HPDE6-E6E7 (cell line): Measurements from ENCODE around the gene ST3GAL4.
"Not testable (repeated sequence)": the region's sequence is repeated elsewhere in the genome, so short reads cannot be mapped to it uniquely, and the experiment has no call there.

Source experiments
- DNase-seq: peaks from one replicate; pipeline ENCODE4 v3.0.0; 2011; ENCODE audit warnings: missing footprints; ENCODE audit errors: extremely low spot score

ST3GAL4 gene

DNA sequence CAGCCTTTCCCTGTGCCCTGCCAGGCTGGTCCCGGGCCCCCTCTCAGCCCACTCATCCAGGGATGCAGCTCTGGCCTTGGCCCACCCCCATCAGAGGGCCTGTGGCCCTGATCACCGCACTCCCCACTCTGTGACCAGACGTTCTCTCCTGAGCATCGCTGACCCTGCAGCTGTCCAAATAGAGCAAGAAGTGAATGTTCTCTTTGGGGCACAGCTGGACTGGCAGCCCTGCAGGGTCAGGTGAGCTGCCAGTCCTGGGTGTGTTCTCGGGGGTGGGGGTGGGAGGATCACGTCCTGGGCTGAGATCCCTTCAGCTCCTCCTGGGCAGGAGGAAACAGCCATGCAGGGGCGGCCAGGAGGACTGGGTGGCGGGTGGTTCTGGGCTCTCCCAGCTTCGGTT, 9.2 kb downstream of the ST3GAL4 start:
- DNase-seq, result not testable (repeated sequence)

DNA sequence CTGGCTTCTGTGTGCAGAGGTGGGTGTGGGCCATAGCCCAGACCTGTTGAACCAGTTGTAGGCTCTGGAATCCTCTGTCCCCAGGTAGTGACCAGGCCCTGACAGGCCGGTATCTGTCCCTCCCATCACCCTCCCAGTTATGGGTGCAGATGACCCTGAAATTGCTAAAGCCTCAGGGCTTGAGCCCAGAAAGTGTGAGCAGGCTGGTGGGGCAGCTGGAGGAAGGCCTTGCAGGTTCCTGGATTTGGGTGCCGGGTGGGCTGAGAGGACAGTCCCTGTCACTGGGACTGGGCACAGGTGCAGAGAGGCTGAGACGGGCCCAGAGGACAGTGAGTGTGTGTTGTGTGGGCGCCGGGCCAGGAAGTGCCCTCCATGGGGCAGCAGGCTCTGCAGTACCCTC, 10.0 kb downstream of the ST3GAL4 start:
- DNase-seq, result not testable (repeated sequence)

DNA sequence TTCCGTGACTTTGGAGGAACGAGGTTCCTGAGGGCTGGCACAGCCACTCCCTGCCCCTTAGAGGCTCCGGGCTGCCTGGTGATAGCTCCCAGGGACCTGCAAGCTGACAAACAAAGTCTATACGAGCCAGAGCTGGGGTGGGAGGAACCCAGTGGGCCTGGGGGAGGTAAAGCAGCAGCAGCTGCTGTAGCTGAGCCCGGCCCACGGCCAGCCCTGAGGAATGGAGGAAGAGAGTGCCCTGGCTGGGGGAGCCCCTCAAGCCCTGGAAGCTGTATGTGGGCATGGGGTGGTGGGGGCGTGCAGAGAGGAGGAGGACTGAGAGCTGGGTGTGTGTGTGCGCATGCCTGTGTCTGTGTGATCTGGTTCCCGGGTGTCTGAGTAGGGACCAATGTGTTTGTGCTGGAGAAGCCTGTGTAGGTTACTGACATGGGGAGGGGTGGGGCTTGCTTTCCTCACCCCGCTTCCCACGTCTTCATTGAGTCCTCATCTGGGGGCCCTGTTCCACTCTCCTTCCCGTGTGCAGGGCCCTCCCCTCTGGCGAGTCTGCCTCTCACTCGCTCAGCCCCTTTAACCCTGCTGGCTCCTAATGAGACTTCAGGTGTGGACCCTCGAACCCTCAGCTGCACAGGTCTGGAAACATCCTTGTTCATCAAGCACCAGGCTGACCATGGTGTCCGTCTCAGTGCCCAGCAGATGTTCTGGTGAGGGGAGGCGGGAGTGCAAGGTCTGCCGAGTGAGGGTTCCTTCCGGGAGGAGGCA, 10.8 kb downstream of the ST3GAL4 start:
- DNase-seq, result no peak

DNA sequence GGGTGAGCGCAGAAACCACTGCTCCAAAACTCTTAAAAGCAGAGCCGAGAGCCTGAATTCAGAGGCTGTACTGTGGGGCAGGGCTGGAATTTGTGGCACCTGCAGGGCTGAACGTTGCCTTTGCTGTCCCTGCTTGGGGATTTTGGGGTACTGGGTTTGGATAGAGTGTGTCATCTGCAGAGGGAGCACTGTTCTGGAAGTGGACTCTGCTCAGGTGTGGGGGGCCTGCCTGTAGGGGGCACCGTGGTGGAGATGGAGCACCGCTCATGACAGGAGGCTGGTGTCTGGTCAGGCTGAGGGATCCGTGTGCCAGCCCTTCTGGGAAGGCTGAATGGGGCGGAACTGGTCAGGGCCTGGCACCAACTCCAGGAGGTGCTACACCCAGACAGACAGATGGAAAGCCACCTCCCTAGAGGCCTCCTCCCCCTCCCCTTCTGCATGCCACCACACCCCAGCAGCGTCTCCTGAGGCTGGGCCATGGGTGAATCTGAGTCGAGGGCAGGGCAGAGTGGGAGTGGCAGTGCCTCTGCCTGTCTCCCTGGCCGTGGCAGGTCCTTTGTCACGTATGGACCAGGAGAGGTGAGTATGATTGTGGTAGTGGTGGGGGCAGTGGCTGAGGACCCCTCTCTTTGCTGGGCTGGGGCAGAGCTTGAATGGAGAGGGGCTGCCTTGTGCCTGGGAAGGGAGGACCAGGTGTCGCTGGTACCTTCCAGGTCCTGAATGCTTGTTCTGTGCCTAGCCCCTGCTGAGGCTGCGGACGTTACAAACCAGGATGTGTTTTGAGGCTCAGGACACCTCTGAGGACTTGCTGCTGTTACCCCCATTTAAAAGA, 11.6 kb downstream of the ST3GAL4 start:
- not testable (repeated sequence) for DNase-seq

DNA sequence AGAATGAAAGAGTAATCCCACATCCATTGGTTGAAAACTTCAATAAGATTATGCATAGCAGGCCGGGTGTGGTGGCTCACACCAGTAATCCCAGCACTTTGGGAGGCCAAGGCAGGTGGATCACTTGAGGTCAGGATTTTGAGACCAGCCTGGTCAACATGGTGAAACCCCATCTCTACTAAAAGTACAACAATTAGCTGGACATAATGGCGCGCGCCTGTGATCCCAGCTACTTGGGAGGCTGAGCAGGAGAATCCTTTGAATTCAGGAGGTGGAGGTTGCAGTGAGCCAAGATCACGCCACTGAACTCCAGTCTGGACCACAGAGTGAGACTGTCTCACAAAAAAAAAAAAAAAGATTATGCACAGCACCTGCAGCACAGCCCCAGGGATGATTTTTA, 12.3 kb downstream of the ST3GAL4 start:
- DNase-seq, result not testable (repeated sequence)

DNA sequence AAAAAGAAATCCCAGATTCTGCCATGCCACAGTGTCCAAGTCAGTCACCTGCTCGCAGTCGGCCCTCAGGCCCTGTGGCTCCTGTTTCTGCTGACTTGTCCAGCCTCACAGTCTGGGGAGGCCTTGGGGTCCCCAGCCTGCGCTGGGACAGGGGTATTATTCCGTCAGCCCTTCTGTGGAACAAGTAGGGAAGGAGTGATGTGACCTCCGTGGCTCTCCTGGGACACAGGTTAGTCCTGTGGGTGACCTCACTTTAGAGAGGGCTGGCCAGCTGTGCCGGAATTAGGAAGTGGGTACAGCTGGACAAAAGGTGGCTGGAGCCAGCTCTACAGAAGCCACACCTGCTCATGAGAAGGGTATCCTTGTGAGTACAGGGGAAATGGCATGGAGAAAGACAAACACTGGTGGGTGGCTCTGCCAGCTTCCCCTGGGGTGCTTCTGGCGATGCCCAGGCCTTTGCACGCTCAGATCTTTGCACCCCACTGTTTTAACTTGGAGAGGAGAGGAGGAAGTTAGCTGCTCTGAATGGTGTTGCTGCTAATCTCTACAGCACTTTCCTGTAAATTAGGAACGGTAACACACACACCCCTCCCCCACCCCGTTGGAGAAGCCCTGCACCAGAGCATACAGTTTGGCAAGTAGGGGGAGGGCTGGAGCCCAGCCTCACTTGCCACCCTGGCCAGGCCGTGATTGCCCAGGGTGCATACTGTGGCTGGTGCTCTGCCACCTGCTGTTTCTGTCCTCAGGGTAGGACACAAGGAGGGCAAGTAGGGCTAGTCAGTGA, 13.0 kb downstream of the ST3GAL4 start:
- DNase-seq, result not testable (repeated sequence)

DNA sequence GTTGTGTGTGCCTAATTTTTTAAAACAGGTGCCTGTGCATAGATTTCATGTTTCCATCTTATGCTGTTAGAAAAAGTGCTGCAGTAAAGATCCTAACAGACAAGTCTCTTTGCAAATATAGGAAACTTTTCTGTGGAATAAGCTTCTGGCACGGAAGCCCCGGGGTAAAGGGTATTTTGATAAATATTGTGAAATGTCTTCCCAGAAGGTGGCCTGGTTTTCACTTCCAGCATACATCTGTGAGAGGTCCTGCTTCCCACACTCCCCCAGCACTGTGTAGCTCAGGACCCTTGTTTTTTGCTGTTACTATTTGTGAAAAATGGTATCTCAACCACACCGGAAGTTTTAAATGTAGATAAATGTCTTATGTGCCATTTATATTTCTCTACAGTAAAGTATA, 14.5 kb downstream of the ST3GAL4 start:
- DNase-seq, result no peak

DNA sequence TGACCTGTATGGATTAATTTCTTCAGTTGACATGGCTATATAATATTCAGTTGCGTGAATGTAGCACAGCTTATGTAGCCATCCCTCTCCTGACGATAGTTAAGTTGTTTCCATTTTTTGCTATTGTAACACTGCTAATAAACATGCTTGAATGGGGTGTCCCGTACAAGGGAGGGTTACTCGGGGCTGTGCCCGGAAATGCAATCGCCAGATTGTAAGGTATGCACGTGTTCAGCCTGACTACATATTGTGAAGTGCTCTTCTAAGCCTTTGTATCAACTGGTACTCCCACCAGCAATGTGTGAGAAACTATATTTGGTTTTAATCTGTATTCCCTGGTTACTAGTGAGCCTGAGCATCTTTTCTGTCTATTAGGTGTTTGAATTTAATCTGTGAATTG, 16.1 kb downstream of the ST3GAL4 start:
- no peak for DNase-seq

DNA sequence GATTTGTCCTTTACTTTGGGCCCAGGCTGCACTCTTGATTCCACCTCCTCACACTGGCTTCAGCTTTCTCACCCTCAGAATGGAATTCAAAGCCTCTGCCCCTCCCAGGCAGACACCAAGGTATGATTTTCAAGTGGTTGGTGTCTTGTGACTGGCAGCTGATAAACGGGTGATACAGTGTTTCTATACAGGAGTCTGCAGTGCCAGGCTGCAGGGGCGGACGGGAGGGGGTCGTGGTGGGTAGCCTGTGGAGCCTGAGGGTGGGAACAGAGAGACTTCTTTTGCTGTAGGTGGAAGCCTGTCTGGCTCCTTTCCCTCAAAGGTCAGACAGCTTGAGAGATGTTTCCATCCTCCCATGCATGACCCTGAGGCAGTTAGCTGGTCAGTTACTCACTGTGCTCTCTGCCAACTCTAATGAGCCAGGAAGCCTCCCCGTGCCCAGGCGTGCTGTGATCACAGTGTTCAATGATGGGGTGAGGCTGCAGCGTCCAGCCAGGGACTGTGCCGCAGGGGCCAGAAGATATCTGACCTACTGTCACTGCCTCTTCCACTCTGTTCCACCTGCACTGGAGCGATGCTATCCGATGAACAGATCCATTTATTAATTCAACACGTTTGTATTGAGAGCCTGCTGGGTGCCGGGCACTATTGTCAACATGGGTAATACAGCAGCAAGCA, 18.0 kb downstream of the ST3GAL4 start:
- DNase-seq, result not testable (repeated sequence)

DNA sequence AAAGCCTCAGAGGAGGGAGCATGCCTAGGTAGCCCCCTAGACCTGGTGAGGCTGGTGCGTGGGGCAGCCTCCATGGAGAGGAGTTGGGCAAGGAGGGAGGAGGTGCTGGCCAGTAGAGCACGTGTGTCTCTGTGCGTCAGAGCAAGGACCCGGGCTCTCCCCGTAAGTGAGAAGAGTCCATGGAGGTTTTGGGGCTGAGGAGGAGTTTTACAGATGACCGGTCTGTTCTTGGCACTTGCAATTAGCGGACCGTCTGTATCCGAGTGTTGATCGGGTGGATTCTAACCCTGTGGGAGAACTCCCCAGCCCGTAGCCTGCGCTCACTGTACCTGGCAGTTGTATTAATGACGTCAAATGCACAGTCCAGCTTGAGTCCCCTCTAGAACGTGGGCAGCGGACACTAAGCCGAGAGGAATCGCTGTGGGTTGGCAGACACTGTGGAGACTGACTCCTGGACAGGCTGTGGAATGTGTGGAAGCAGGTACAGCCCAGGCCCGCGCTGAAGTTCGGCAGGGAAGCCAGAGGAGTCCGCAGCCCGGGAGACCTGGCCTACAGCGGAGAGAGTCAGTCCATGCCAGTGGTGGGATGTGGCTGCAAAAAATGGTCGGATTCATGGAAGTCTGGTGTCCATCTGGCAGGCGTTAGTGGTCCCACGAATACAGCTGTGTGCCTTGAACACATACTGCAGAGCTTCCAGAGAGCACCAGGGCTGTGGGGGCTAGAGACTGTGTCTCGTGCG, 19.2 kb downstream of the ST3GAL4 start:
- not testable (repeated sequence) for DNase-seq

DNA sequence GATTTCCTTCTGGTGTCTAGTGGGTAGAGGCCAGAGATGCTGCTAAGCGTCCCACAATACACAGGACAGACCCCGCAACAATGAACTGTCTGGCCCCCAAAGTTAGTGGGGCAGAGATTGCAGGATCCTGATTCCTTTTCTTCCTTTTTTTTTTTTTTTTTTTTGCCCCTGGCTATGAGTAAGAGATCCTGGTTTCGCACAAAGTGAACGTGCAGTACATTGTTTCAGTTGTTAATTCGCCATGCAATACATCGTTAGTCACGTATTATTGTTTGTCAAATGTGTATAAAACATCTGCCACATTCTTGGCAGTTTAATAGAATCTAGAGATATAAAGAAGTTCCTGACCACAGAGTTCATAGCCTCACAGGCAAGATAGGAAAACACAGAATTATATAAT, 20.2 kb downstream of the ST3GAL4 start:
- DNase-seq, result no peak

DNA sequence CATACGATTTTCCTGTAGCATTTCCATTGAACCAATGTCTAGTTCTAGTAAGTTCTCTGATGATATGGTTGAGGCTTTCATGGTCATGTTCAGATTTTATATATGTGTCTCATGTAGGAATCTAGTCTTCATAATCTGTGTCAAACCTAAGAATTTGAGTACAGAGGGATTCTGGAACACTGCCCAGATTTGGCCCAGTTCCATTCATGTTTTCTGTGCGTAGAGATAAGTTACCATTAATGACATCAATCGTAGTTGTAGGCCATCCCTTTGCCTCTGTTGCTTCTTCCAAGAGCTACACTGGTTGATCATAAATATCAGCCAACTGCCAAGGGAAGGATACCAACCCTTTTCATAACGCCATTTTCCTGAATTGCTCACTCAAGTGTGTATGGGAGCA, 23.3 kb downstream of the ST3GAL4 start:
- DNase-seq, result no peak

DNA sequence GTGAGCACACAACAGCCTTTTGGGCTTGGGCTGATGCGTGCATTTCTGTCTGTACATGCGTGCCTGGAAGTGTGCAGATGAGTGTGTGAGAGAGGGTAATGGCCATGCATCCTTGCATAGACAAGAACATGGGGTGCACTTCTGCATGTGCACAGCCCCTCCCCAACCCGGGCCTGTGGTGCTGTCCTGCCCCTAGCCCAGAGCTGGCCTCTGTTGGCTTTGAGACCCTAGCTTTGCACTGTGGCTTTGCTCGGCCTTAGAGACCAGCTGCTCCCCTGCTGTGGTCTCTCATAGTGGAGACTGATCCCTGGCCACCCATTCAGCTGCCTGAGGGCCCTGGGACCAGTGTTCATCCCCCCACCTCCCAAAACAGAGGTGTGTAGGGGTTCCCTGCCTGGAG, 25.4 kb downstream of the ST3GAL4 start:
- DNase-seq, result no peak

DNA sequence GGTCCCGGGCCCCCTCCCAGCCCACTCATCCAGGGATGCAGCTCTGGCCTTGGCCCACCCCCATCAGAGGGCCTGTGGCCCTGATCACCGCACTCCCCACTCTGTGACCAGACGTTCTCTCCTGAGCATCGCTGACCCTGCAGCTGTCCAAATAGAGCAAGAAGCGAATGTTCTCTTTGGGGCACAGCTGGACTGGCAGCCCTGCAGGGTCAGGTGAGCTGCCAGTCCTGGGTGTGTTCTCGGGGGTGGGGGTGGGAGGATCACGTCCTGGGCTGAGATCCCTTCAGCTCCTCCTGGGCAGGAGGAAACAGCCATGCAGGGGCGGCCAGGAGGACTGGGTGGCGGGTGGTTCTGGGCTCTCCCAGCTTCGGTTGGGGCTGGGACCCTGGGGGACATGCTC, 26.5 kb downstream of the ST3GAL4 start:
- DNase-seq, result not testable (repeated sequence)

DNA sequence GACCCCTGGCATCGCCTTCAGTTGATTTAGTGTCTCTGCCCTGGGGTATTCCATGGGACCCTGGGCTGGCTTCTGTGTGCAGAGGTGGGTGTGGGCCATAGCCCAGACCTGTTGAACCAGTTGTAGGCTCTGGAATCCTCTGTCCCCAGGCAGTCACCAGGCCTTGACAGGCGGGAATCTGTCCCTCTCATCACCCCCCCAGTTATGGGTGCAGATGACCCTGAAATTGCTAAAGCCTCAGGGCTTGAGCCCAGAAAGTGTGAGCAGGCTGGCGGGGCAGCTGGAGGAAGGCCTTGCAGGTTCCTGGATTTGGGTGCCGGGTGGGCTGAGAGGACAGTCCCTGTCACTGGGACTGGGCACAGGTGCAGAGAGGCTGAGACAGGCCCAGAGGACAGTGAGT, 27.2 kb downstream of the ST3GAL4 start:
- not testable (repeated sequence) for DNase-seq

DNA sequence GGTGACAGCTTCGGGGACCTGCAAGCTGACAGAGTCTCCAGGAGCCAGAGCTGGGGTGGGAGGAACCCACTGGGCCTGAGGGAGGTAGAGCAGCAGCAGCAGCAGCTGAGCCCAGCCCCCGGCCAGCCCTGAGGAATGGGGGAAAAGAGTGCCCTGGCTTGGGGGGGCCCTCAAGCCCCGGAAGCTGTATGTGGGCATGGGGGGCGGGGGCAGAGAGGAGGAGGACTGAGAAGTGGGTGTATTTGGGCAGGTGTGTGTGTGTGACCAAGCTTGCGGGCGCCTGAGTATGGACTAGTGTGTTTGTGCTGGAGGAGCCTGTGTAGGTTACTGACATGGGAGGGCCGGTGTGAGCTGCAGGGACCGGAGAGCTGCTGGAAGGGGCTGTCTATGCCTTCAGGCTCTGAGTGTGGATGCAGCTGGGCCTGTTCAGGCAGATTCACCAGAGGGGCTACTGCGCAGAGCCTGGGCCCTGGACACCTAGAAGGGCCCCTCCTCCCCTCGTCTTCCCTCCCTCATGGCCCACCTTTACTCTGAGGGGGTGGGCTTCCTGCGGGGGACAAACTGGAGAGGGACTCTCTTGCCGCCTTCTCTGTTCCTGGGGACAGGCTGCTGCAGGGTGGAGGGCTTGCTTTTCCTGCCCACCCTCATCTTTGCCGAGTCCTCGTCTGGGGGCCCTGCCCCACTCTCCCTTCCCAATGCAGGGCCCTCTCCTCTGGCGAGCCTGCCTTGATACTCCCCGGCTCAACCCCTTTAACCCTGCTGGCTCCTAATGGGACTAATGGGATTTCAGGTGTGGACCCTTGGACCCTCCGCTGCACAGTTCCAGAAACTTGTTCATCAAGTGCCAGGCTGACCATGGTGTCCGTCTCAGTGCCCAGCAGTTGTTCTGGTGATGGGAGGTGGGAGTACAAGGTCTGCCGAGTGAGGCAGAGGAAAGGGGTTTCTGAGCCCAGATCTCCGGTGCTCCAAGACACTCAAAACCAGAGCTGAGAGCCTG, 28.2 kb downstream of the ST3GAL4 start:
- DNase-seq, result no peak

DNA sequence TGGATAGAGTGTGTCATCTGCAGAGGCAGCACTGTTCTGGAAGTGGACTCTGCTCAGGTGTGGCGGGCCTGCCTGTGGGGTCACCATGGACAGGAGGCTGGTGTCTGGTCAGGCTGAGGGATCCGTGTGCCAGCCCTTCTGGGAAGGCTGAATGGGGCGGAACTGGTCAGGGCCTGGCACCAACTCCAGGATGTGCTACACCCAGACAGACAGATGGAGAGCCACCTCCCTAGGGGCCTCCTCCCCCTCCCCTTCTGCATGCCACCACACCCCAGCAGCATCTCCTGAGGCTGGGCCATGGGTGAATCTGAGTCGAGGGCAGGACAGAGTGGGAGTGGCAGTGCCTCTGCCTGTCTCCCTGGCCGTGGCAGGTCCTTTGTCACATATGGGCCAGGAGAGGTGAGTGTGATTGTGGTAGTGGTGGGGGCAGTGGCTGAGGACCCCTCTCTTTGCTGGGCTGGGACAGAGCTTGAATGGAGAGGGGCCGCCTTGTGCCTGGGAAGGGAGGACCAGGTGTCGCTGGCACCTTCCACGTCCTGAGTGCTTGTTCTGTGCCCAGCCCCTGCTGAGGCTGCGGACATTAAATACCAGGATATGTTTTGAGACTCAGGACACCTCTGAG, 29.1 kb downstream of the ST3GAL4 start:
- DNase-seq, result no peak

DNA sequence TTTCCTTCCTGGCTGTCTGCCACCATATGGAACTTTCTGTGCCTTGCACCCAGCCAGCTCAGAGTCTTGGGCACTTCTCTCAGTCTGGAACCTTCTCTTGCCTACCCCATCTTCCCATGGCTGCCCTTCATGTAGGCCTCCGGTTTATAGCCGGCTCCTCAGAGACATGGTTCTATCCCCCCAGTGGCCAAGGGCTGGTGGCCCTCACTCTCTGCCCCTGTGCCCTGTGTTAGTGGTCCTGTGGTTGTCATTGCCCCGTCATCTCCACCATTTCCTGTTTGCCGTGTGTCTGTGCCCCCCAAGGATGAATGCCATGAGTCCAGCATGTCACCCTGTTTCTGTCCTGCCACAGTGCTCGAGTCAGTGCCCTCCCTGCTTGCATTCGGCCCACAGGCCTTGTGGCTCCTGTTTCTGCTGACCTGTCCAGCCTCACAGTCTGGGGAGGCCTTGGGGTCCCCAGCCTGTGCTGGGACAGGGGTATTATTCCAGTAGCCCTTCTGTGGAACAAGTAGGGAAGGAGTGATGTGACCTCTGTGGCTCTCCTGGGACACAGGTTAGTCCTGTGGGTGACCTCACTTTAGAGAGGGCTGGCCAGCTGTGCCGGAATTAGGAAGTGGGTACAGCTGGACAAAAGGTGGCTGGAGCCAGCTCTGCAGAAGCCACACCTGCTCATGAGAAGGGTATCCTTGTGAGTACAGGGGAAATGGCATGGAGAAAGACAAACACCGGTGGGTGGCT, 30.7 kb downstream of the ST3GAL4 start:
- no peak for DNase-seq

DNA sequence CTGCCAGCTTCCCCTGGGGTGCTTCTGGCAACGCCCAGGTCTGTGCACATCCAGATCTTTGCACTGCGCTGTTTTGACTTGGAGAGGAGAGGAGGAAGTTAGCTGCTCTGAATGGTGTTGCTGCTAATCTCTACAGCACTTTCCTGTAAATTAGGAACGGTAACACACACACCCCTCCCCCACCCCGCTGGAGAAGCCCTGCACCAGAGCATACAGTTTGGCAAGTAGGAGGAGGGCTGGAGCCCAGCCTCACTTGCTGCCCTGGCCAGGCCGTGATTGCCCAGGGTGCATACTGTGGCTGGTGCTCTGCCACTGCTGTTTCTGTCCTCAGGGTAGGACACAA, 31.2 kb downstream of the ST3GAL4 start:
- not testable (repeated sequence) for DNase-seq
